ENCODE results near the gene PIH1D1.

DNA sequence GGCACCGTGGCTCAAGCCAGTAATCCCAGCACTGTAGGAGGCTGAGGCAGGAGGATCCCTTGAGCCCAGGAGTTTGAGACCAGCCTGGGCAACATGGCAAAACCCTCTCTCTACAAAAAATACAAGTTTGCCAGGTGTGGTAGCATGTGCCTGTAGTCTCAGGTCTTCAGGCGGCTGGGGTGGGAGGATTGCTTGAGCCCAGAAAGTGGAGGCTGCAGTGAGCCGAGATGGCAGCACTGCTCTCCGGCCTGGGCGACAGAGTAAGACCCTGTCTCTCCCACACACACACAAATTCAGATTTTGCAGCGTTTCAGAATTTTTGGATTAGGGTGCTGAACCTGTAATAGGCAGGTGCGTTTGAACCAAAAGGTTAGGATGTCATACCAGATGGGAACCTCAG, 46.9 kb upstream of the PIH1D1 start:
- TF ChIP-seq POLR2AphosphoS5 (IDR thresholded peaks at IDR 0.05) (no peak), EP300 (IDR thresholded peaks at IDR 0.05) (no peak), POLR2A (IDR thresholded peaks at IDR 0.05) (no peak)
- TF ChIP-seq, protein P1, sequence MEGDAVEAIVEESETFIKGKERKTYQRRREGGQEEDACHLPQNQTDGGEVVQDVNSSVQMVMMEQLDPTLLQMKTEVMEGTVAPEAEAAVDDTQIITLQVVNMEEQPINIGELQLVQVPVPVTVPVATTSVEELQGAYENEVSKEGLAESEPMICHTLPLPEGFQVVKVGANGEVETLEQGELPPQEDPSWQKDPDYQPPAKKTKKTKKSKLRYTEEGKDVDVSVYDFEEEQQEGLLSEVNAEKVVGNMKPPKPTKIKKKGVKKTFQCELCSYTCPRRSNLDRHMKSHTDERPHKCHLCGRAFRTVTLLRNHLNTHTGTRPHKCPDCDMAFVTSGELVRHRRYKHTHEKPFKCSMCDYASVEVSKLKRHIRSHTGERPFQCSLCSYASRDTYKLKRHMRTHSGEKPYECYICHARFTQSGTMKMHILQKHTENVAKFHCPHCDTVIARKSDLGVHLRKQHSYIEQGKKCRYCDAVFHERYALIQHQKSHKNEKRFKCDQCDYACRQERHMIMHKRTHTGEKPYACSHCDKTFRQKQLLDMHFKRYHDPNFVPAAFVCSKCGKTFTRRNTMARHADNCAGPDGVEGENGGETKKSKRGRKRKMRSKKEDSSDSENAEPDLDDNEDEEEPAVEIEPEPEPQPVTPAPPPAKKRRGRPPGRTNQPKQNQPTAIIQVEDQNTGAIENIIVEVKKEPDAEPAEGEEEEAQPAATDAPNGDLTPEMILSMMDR (IDR thresholded peaks at IDR 0.05): no peak
